ENCODE data around the gene C1orf210.

The C1orf210 gene

DNA sequence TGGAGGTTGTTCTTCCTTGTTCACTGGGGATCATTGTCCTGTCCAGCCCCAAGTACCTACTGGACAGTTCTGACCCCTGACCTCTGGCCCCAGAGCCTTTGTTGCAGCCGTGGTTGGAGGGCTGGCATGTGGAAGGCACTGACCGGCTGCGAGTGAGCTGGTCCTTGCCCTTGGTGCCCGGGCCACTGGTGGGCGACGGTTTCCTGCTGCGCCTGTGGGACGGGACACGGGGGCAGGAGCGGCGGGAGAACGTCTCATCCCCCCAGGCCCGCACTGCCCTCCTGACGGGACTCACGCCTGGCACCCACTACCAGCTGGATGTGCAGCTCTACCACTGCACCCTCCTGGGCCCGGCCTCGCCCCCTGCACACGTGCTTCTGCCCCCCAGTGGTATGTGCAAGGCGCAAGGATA, 26.8 kb upstream of the C1orf210 start:
- DNase-seq (ENCODE audit: low spot score) = no peak

DNA sequence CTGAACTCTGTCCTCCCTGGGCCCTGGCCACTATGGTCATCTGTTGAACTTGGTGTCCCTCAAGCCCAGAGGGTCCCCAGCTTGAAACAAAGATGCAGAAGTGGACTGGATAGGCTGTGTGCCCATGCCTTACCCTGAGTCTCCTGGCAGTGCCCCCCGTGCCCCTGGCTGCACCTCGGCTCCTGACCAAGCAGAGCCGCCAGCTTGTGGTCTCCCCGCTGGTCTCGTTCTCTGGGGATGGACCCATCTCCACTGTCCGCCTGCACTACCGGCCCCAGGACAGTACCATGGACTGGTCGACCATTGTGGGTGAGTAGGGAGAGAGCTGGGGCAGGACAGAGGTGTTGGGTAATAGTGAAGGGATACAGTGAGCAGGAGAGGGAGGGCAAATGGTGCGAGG, 26.1 kb upstream of the C1orf210 start:
- no peak for DNase-seq (ENCODE audit: low spot score)

DNA sequence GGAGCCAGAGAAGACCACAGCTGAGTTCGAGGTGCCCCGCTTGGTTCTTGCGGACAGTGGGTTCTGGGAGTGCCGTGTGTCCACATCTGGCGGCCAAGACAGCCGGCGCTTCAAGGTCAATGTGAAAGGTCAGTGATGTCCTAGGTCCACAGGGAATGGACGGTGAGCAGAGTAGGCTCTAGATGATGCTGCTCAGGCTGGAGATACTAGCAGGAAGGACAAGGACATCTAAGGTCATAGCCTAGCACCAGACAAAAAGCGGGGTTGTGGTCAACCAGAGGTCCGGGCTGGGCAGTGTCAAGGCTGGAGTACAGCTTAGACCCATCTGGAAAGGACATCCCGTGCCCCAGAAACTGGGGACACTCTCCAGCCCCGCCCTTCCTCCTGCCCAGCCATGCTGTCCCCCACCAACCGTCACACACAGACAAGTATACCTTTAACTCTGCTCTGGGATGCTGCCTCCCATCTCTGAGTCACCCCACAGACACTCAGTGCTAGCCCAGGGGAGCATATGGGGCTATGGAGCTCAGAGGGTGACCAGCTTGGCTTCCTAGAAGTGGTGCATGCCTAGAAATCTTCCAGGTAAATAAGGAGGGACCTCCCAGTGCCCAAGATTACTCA, 24.1 kb upstream of the C1orf210 start:
- no peak for DNase-seq (ENCODE audit: low spot score)

DNA sequence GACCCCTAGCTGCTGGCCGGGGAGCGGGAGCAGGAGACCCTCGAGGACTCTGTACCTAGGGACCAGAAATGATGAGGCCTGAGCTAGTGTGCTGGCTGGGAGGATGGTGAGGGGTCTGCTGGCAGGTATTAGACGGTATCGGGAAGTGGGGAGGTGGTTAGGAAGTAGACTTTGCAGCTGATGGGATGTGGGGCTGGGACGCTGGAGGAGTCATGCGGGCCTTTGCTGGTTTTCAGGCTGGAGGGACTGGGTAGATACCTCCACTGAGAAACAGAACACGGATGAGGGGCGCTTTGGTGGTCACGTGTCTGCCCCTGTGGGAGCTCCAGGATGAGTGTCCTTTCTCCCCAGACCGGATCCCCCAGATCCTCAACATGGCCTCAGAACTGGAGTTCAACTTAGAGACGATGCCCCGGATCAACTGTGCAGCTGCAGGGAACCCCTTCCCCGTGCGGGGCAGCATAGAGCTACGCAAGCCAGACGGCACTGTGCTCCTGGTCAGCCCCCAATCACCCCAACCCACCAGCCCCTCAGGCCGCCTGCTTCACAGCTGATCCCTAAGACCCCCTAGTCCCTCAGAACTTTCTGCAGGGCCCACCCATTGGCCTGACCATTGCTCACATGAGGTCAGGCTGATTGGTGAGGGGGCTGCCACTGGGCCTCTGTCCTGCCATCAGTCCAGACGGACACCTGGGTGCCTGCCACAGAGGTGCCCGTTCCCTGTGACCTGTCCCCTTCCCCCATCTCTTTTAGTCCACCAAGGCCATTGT, 23.4 kb upstream of the C1orf210 start:
- no peak for DNase-seq (ENCODE audit: low spot score)

DNA sequence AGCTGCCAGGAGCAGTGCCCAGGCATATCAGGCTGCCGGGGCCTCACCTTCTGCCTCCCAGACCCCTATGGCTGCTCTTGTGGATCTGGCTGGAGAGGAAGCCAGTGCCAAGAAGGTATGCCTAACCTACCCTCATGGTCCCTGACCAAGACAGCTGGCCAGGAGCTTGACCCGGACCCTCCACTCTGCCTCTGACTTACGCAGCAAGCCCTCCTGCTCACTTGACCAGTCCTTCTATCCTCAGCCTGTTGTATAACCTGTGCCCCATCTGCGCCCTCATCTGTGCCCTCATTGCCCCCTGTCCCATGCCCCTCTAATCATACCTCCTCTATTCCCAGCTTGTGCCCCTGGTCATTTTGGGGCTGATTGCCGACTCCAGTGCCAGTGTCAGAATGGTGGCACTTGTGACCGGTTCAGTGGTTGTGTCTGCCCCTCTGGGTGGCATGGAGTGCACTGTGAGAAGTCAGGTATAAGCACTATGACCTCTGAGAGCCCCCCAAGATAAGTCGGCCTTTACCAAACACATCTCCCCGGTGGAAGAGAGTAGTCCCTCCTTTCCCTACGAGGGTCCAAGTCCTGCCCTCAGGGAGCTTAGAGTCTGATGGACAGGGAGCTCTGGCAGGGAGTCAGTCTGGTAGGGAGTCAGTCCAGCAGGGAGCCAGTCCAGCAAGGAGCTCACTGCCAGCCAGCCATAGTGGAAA, 22.2 kb upstream of the C1orf210 start:
- DNase-seq (ENCODE audit: low spot score) = no peak

DNA sequence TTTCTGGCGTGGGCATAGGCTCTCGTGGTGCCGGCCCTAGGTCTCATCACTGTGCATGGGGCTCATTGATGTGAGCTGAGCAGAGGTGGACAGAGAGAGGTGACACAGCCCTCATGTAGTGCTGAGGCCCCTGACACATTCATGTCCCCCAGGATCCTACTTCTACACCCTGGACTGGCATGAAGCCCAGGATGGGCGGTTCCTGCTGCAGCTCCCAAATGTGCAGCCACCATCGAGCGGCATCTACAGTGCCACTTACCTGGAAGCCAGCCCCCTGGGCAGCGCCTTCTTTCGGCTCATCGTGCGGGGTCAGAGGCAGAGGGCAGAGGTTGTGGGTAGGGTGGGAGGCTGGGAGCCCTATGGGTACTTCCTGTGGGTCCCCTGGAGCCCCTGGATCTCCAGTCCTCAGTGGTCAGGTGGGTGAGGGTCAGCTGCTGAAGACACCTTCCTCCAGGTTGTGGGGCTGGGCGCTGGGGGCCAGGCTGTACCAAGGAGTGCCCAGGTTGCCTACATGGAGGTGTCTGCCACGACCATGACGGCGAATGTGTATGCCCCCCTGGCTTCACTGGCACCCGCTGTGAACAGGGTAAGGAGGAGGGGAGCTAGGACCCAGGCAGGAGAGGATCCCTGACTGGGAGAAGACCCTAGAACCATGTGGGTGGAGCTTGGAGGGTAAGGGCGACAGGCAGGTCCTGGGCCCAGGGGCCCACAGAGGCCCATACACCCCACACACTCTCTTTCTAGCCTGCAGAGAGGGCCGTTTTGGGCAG, 21.5 kb upstream of the C1orf210 start:
- DNase-seq (ENCODE audit: low spot score) = no peak

DNA sequence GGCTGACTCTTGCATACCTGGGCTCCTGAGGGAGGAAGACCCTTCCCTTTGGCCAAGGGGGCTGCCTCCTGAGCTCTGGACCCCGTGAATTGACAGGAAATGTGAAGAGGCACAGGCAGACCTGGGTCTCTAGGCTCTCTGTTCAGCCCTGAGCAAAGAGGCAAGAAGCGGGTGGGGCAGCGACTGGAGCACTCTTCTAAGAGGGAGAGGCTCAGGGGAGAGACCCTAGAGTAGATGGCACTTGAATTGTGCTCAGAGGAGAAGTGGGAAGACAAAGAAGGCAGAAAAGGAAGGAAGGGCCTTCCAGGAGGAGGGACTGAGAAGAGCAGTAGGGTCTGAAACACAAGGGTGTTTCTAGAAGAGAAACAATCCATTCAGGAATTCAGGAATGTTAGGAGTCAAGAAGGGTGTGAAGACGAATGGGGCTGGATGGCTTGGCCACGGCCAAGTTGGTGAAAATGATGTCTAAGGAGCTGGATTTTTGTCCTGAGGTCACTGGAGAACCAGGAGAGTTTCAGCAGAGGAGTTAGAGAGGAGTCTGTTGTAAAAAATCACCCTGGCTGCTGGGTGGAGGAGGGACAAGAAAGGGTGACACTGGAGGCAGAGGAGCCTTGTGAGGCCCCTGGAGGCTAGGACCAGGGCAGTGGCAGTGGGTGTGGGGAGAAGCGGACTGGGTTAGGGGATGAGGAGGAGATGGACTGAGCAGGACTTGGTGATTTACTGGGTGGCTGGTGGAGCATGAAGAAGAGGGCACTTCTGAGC, 20.7 kb upstream of the C1orf210 start:
- no peak for DNase-seq (ENCODE audit: low spot score)

DNA sequence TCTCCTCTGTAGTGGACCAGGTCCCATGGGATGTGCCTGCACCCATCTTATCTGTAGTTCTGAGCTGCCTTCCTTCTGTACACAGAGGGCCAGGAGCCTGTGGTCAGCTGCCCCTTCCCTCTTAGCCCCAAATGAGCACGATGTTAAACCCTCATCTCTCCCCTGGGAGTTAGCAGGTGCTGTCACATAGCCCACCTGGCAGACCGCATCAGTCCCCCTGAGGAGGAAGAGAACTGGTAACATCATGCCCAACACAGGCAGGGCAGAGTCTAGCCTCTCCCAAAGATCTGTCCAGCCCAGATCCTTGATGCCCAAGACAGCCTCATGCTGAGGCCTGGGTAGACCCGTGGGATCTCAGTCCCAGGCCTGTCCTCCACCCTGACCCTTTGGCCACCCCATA, 20.1 kb upstream of the C1orf210 start:
- DNase-seq (ENCODE audit: low spot score) = no peak

DNA sequence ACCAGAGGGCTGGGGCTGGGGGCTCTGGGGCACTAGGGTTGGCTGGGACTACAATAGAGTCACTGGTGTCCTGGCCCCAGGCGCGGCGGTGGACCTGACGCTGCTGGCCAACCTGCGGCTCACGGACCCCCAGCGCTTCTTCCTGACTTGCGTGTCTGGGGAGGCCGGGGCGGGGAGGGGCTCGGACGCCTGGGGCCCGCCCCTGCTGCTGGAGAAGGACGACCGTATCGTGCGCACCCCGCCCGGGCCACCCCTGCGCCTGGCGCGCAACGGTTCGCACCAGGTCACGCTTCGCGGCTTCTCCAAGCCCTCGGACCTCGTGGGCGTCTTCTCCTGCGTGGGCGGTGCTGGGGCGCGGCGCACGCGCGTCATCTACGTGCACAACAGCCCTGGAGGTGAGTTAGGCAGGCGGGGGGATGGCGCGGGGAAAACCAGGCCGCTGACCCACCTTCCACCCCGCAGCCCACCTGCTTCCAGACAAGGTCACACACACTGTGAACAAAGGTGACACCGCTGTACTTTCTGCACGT, 19.5 kb upstream of the C1orf210 start:
- no peak for DNase-seq (ENCODE audit: low spot score)

DNA sequence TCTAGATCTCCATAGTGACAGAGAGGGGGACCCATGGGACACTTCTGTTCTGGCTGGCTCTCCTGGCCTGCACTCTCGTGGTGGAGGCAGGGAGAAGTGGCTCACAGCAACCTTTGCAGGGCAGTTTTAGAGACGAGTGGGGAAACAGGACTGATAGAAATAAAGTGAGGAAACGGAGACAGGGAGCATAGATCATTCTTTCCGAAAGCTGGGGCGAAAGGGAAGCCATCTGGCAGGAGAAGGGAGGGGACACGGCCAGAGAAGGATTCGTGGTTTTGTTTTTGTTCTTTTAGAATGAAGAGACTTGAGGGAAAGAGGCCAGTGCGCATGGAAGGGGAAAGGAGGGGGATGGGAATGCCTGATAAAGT, 18.9 kb upstream of the C1orf210 start:
- no peak for DNase-seq (ENCODE audit: low spot score)

DNA sequence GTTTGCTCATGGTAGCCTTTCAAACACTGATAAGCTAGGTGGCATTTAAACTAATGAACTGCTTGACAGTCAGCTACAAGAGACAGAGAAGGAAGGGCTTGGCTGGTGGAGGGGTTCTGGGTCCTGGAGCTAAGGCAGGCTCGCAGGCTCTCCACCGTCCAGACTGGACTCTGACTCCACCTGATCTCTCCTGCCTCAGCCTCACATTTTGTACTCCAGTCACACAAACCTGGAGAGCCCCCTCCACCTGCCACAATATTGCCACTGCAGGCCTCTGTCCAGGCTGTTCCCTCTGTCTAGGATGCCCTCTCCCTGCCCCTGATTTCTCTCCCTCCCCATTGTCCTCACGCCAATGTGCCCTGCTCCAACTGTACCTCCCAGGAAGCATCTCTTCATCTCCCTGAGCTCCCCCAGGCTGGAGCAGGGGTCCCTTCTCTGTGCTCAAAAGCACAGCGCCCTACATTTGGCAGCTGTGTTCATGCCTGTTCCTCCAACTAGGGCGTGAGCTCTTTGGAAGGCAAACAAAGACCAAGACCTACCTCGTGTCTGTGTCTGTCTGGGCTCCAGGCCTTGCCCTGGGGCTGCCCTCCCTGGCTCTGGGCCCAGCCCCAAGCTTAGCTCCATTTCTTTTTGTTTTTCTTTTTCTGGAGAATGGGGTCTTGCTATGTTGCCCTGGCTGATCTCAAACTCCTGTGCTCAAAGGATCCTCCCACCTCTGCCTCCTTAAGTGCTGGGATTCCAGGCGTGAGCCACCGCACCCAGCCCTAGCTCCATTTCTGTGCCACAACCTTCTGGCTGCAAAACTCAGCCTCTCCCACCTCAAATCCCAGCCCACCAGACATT, 18.3 kb upstream of the C1orf210 start:
- DNase-seq (ENCODE audit: low spot score) = no peak

DNA sequence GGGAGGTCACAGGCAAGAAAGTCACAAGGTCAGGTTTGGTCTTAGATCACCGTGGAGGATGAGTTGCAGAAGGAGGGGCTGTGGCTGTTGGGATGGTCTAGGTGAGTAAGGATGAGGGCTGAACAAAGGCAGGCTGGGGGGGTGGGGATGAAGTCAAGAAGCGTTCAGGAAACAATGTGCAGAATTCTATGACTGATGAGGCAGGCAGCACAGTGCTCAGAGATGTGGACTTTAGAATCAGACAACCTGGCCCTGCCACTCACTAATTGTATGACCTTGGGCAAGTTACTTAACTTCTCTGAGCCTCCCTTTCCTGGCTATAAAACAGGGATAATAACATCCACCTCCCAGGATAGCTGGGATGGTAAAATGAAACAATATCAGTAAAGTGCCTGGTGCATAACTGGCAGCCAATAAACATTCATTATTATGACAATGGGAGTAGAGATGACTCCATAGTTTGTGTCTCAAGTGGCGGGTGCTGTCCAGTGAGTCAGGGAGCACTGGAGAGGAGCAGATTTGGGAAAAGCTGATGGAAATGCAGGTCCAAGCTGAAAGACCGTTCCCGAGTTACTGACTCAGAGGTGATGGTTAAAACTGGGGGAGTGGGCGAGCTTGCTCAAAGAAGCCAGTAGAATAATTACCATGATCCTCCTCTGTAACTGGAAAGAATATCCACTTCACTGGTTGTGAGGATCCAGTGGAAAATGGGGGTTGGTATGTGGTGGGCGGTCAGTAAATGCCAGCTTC, 17.5 kb upstream of the C1orf210 start:
- no peak for DNase-seq (ENCODE audit: low spot score)

DNA sequence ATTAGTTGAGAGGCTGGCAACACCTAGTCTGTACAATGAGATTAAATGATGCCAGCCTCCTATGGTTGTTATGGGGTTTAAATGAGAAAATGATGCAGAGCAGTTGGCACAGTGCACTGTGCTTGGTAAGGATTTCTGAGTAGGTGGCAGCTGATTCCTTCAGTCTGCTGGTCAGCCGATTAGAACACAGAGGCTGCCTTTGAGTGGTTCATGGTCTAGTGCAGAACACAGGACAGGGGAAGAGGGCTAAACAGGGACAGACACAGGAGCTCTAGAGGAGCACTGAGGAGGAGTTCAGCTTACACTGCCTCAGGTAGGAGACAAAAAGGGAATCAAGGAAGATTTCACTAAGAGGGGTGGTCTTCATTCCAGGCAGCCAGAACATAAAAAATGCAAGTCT, 16.8 kb upstream of the C1orf210 start:
- DNase-seq (ENCODE audit: low spot score) = no peak

DNA sequence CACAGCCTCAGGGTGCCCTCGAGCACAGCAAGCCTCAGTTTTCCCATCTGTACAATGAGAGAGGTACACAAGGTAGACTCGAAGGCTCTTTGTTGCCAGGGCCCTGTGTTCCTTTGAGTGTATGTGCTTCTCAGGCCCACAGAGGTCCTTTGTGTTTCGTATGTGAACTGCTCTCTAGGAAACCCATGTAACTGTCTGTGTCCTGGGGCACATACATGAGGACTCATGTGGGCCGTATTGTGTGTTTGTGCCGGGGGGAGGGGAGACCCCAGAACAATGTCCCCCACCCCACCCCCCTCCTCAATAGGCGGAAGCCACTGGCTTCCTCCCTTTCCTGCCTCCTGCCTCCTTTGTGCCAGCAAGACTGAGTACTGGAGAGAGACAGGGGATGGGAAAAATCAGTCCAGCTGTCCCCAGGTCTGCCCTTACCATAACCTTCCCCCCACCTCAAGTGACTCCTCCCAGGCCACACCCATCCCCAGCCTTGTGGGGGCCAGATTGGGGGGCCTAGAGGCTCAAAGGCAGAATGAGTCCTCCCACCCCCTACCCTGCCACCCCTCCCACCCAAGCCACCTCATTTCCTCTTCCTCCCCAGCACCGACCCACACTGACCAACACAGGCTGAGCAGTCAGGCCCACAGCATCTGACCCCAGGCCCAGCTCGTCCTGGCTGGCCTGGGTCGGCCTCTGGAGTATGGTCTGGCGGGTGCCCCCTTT, 15.2 kb upstream of the C1orf210 start, which contains the start of gene TIE1:
Gene TIE1, plus strand, starts transcription at position 605 of the 717 bp plus-strand sequence. Its CDS starts 90 bp downstream, at position 695.
- no peak for DNase-seq (ENCODE audit: low spot score)

DNA sequence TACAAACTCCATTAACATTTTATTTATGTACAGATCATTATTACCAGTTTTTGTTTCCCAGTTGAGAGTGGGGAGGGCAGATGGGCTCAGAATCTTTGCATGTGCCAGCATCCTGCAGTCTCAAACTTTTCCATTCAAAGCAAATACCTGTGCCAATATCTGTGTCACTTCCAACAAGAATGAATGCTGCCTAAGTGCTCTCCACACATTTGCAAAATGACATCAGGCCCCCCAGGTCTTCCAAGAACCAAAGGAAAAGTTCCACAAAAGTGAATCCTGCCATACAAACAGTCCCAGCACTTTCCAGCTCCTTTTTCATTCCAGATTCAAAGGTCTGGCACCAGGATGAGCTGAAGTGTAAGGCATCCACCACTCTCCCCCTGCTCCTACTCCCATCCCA, 13.7 kb upstream of the C1orf210 start:
- DNase-seq (ENCODE audit: low spot score) = no peak

DNA sequence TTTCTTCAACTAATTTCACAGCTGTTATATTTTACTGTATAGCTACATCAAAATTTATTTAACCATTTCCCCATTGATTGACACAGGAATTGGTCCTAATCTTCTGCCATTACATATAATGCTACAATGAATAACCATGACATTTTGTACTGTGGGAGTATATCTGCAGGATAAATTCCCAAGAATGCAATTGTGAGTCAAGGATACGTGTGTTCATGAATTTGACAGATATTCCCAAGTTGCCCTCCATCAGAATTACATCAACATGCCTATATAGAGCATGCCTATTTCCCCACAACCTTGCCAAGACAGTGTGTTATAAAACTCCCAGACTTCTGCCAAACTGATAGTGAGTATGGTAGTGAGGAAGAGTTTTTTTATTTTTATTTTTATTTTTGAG, 12.7 kb upstream of the C1orf210 start:
- no peak for DNase-seq (ENCODE audit: low spot score)

DNA sequence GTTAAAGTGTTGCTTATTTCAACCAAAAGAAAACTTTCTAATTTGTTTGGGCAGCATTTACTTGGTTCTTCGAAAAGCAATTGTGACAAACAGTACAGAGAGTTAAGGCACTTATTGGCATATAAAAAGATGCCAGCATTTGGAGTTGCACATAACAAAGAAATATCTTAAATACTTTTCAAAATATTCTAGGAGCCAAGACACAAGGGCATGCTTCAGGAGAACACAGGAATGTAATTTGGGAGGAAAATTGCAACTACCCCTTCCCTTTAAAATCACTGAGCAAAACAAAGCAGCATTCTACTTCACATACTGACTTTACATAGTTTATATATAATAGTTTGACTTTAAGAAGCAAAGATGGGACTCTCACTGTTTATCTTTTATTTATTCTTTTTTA, 10.8 kb upstream of the C1orf210 start:
- DNase-seq (ENCODE audit: low spot score) = no peak

DNA sequence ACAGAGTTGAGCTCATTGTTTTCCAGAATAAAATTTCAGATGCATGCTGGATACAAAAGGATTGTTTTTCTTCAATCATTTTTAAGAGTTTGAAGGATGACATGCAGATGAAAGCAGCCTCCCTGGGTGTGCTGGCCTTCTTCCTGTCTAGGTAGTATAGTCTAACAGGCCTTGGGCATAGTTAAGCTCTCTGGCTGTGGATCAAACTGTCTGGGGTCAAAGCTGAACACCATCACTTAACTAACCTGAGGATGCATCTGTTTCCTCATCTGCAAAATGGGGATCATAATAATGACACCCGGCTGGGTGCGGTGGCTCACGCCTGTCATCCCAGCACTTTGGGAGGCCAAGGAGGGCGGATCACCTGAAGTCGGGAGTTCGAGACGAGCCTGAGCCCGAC, 9.4 kb upstream of the C1orf210 start:
- no peak for DNase-seq (ENCODE audit: low spot score)

Data from CD4-positive, alpha-beta T cell treated with Interleukin-15 for 4 hours (primary cell).